LoVo (cell line): ENCODE measurements around the gene CARS1.
A peak's percentile ranks its signal among the peaks of the same experiment; 100 is the strongest.

Experiments
- DNase-seq: peaks from one replicate; pipeline ENCODE4 v3.0.0-alpha.2; 2016; ENCODE audit warnings: low spot score

Gene CARS1

DNA sequence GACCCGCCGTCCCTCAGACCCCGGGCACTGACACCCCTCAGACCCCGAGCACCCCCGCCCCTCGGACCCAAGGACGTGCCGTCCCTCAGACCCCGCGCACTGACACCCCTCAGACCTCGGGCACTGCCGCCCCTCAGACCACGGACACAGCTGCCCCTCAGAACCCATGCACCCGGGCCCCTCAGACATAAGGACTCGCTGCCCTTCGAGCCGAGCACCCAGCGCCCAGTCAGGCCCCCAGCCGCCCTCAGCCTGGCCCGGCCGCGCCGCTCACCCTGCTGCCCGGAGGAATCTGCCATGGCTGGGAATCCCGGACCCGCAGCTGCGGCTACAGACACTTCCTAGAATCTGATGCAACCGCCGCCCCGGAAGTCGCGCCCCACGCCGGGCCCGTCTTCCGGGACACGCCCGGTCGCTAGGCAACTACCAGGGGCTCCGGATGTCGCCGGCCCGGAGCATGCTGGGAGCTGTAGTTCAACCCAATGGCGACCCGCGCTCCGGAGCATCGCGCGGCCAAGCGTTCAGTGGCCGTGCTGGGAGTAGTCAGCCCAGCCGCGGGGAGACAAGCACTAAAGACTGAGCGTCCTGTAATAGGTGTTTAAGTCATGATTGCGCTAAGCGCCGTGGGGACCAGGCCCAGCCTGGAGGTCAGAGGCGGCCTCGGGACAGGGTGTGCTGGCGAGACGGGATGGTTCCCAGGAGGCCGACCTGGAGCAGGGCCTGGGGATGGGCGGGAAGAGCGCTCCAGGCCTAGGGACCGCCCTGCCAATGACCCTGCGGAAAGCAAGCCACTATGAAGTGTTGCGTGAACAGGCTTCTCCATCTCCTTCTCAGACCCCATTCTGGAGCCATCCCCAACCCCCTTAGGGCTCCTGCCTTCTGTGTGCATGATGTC, at the start of gene CARS1:
TSS of gene CARS1 (minus strand) at position 355 of the 895 bp plus-strand sequence. CDS start at position 299, 56 bp downstream.
- peak; percentile 95 for DNase-seq

DNA sequence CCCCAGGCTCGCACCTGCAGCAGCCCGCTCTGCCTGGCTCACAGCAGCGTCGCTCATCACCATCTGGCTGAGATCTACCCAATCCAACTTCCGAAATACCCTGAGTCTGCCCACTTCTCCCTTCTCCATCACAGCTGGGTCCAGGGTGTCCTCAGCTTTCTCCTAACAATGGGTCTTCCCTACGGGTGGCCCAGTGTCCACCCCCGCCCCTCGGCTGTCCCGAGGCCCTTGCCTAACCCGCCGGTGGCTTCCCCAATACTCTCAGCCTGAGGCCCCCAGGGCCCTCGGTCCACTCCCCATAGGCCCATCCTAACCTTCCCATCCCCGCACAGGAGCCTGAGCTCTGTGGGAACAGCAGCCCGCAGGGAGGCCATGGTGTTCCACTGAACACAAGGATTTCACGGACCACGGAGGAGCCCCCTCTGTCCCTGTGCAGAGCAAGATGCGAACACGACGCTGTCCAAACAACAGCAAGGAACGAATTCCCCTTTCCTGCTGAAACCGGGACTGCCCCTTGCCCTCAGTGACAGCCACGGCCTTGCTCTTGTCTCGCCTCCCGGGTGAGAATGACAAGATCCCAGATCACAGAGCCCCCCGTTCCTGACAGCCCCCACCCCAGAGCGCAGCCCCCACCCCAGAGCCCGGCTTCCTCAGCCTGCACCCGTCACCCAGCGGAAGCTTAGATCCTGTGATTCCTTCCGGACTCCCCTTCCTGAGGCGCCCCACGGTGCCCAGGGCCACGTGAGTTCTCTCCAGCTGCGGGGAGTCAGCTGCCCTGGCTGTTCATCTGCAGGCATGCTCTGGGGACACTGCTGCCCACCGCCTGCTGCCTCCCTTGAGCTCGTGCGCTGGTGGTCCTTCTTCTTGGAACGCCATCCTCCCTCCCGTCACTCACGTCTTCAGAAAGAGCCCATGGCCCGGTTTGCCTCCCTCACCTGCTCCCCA, 48.8 kb upstream of the CARS1 start:
- DNase-seq, result no peak

DNA sequence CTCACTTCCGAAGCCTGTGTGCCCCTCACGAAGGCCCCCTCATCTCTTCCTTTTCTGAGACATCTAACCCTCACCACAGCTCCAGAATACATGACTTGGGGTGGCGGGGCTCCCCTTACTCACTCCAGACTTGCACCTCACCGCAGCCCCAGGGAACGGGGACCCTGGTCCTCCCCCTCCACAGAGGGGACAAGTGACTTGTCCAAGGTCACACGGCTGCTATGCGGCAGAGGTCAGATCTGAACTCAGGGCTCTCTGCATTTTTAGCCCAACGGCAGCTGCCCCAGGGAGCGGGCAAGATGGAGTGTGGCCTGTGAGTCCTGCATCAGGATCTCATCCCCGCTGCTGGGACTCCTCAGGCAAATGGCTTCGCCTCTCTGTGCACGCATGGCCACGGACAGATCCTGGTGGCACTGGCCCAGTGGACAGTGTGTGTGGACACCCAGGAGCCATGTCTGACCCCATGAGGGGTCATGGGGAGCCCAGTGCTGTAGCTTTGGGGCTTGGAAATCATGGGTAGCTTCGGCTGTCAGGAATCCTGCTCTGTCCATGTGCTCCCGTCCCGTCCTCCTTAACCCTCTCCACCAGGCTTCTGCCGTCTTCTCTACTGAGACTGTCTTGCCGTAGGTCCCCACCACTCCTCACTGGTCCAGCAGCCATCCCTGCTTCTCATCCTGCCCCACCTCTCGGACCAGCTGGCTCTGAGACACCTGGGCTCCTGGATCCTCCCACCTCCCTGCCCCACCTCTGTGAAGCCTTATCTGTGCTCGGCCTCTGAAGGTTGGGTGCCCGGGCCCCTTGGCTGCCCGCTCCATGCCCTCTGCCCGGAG, 48.0 kb upstream of the CARS1 start:
- DNase-seq, result no peak

DNA sequence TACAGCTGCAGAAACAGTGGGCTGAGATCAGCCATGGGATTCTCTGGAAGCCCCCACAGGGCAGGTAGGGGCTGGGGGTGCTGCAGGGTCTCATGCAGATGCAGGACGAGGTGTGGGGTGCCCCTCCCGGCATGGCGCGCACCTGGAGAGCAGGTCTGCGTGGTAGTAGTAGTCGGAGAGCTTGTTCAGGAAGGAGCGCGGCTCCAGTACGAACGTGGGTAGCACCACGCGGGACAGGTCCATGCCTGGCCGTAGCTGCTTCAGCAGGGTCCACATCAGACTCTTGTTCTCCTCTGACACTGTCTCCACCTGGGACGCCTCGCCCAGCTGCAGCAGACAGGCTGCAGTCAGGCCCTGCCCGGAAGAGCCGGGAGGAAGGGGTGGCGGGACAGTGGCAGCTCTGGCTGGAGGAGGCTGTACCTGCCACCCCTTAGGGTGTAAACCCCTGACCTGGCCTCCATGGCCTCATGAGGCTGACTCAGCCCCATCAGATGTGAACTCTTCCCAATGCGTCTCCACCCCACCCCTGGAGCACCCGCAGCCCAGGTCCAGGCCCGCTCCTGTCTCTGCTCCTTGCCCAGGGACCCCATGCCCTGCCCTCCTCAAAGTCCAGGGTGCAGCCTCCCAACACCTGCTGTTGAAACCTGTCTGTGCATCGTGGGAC, 47.0 kb upstream of the CARS1 start:
- DNase-seq, result no peak

DNA sequence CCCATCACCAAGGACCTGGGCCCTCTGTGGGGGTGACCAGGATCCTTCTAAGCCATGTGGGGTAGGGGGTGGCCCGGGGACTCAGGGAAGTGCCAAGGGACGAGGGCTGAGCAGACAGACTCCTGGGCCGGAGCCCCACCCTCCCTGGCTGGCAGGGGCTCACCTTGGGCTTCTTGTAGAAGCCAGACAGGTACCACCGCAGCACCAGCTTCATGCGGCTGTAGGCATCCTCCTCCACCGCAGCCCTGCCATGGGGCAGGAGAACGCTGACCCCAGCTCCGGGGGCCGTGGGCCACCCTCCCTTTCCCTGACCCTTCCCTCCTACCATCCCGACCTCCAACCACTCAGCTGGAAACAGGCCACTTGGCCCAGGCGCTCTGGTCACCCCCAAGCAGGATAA, 45.9 kb upstream of the CARS1 start:
- no peak for DNase-seq

DNA sequence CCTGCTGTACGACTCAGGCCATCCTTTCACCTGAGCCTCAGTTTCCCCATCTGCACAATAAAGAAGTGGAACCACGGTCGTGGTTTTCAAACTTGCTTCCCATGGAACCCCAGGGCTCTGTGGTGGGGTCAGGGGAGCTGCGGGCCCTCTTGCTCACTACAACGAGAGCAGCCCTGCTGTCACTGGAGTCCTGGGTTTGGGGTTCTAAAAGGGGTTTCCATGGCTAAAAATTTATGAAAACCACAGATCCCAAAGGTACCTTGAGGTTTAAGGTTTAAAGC, 45.4 kb upstream of the CARS1 start:
- no peak for DNase-seq

DNA sequence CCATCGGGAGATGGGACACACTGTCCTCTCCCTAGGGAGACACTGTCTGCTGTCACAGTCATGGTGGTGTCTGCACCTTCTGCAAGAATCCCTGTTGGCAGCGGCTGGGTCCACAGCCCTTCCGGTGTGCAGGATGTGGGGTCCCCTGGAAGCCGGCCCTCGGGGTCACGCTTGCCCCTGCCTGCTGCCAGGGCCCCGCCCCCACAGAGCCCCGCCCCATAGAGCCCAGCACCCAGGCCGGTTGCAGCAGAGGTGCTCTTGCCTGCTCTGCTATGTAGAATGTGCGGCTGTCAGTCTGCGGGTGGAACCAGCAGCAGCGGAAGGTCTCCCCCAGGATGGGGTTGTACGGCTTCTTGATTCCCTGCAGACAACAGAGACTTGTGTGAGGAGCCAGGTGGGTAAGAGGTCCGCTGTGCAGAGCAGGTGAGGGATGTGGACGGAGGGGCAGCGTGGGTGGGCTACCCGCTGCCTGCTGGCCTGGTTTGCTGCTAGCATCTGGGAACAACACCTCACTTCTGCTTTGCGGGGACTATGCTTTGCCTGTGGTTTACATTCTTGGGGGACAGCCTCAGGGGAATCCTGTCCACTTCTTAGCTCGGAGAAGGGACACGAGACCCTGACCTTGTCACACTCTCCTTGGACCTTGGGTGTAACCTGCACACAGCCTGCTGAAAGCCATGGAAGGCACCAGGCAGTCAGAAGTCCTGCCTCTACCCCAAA, 44.9 kb upstream of the CARS1 start:
- no peak for DNase-seq

DNA sequence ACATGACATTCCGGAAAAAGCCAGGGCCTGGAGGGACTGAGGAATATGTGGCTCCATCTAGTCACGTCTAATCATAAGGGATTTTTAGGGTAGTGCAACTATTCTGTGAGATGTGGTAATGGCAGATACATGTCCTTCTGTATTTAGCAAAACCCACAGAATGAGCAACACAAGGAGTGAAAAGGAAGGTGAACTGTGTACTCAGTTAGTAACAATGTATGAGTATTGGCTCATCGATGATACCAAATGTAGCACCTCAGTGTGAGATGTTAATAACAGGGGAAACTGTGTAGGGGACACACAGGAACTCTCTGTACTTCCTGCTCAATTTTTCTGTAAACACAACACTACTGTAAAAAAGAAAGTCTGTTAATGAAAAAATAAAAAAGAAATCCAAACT, 42.0 kb upstream of the CARS1 start:
- DNase-seq, result no peak

DNA sequence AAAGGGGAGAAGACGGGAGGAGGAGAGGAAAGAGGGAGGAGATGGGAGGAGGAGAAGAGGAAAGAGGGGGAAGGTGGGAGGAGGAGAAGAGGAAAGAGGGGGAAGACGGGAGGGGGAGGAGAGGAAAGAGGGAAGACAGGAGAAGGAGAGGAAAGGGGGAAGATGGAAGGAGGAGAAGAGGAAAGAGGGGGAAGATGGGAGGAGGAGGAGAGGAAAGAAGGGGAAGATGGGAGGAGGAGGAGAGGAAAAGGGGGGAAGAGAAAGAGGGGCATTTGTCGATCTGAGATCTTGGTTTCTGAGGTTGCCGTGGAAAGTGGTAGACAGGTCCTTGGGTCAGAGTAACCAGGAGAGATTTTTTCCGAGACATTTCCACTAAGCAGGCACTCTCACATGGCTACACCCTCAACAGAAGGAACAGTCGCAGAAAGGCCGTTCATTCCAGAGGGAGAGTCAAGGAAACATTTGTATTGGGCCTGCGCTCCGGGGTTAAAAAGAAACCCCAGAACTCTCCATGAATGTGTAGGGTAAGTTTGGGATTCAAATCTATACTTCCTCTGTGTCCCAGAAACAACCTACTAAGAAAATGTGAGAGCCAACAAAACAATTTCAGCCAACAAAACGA, 39.8 kb upstream of the CARS1 start:
- no peak for DNase-seq

DNA sequence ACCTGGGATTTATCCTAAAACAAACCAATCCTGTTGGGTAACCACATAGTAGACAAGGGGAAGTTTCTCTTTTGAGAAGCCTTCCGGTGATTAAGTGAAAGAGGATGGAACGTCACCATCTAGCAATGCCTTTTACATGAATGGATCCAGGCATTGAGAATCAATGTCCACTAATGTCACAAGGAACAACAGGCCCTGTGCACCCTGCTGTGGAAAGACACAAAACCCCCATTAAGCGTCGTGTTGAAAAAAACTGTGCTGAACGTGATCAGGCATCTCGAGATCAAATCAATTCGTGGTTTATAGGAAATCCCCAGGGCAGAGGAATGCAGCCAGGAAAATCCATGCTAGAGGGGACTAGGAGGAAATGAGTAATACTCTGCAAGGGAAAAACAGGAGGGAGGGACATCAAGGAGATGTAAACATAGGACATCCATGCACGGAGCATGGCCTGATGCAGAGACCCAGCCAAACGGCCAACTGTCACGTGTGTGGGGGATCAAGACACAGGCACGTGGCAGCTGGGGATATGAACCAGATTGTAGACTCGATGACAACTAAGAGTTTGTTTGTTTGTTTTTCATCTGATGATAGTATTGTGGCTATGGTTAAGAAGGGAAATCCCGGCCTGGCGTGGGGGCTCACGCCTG, 38.6 kb upstream of the CARS1 start:
- DNase-seq, result no peak

DNA sequence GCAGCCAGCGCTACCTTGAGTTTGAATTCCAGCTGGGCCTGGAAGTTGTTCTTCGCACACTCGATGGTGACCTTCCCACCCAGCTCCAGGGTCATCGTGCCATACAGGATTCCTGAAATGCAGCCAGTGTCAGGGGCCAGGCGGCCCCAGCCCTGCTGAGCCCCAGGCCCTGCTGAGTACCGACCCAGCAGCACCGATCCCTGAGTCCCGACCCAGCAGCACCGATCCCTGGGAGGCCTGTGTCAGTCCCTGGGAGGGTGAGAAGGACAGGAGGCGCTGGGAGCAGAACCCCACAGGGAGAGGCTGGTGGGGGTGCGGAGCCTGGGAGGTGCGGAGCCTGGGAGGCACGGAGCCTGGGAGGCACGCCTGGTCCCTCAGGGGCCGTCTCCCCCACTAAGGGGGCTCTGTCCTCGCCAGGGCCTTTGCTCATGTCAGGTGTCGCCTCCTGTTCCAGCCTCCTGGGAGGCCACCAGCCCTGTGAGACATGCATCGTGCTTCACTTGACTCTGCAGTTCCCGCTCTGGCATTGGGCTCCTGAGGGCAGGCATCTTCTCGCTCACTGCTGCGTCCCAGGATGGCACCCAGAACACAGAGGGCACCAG, 37.1 kb upstream of the CARS1 start:
- DNase-seq, result no peak

DNA sequence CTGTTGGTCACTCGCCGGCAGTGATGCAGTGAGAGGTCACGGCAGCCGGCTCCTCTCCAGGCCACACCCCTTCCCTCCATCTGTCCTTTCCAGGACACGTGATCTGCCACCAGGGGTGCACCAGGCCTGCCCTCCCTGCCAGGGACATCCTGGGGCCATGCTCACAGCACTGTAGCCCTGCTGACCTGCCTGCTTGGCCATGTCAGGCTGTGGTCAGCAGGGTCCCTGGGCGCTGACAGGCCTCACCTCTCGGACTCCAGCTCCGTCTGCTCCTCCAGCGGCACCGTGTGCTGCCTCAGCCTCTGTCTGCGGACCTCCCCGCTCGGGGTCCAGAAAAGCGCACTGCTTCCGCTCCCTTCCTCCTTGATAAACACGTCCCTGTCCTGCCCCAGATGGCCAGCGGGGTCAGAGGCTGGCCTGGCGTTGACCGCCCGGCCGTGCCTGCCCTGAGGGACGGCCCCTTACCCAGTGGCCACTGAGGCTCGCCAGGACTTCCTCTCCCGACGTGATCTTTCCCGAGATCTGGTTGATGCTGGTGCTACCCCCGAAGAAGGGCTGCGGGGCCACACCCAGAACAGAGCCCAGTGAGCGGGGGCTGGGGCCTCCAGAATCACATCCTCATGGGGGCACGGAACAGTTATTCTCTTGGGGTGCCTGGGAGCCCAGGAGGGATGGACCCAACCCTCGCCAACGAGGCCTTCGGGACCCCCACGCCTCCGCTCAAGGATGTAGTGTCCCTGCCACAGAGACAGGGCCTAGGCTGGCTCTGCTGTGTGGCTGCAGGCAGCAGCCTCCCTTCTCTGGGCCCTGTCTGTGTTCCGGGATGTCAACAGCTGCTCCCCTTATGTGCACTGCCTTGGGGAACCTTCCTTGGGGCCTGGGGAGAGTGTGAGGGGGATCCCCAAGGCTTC, 36.3 kb upstream of the CARS1 start:
- DNase-seq, result no peak

DNA sequence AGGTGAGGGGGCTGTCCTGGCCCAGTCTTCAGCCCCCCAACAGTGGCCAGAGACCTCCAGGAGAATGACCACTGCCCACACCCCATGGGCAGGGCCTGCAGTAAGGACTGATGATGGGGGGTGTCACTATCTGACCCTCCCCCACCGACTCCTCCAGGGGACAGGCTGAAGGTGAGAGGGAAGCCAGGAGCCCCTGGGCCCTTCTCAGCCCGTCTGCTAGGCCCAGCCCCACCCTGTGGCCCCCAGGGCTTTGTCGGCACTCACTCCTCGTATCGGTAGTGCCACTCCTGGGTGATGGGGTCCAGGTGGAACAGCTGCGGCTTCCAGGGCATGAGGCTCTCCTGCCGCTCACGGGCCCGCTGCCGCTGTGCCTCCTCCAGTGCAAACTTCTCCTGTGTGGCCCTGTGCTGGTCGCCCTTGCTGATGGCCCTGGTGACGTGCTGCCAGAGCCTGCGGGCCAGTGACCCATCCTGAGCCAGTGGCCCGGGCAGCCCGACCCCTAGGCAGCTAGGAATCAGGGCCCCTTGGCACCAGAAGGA, 35.4 kb upstream of the CARS1 start:
- no peak for DNase-seq

DNA sequence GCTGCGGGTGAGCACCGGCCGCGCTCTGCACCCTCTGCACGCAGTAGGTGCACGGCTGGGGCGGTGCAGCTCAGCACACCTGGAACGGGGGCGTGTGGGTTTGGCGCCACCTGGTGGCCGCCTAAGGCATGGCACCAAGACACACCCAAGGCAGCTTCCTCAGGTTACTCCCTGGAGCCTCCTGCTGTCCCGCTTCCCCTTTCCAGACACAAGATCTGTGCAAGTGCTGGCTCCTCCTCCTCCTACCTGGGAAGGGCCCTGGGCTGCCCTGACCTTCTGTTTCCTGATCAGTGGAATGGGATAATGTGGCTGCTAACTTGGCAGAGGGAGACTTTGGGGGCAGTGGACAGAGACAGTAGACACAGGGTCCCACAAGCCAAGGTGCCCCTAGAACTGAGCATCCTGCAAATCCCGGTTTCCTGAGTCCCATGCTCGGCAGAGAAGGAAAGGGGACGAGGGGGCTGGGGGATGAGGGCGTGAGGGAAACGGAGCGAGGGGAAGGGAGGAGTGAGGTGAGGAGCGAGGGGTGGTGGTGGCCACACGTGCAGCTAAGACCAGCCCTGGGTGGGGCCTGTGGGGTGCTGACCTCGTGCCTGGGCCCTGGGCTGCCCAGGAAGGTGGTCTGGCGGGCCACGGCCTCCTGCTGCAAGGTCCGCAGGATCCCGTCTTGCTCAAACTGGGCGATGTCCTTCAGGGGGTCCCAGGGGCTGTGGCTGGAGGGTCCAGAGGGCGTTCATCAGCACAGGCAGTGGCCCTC, 34.8 kb upstream of the CARS1 start:
- DNase-seq, result peak; percentile 65

DNA sequence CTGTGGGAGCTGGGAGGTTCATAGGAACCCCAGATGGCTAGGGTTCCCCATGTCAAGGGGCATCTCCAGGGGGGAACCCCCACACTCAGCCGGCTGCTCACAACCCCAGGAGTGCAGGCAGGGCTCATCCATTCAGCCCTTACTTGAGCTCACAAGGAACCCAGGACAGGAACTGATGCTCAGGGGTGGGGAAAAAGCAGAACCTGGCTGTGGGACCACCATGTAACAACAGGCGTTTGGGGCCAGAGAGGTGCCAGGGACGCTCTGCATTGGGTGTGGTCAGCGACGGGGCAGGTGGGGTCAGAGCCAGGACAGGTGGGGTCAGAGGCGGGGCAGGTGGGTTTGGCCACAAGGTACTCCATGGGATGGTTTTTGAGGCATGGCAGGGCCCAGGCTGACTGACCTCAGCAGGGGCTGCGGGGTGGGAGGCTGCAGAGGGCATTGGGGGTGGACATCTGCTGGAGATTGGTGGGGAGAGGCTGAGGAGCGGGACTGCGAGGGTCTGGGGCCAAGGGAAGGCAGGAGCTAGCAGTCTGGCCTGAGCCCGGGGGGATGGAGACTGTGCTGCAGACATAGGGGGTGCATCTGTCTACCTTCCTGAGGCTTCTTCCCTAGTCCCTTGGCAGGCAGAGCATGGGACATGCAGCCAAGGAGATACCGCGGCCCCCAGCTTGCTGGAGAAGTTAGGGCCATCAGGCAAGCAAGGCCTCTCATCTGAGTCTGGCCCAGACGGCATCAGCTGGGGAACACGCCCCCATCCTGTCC, 34.0 kb upstream of the CARS1 start:
- DNase-seq, result no peak

DNA sequence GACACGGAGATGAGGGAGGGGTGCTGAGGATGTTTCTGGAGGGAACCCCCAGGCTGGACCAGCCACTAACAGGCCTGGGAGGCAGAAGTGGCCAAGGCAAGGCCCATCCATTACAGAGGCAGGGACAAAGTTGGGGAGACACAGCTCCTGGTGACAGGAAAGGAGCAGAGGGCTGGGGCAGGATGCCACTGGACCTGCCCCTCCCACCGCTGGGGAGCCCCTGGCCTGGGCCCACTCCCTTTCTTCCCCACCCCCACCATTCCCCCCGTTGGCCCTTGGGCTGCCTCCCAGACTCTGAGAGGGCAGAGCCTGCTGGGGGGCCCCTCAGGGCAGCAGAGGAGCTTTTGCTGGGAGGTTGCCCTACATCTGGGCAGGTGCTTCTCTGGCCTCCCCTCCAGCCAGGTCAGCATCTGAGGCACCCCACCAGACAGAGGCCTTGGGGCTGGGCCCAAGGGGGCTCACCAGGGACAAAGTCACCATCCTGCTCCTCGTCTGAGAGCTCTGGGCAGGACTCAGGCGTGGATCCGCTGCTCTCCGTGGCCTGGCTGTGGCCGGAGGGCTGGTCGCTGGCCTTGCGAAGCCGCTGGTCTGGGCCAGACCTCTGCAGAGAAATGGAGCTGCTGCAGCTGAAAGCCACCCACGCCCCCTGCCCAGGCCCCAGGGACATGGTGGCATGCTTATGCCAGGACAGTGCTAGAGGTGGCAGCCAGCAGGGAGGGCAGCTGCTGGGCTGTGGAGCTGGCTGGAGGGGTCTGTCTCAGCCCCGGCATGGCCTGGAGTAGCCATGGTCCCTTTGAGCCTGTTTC, 33.1 kb upstream of the CARS1 start:
- no peak for DNase-seq
